Measurements from ENCODE around the gene ADIPOR1.
"Not testable (repeated sequence)": the region's sequence is repeated elsewhere in the genome, so short reads cannot be mapped to it uniquely, and the experiment has no call there.

Gene ADIPOR1

GRCh38 chr1:202957733-202958543 is at the start of gene ADIPOR1:
Gene ADIPOR1, minus strand, starts transcription at chr1:202958312. Its CDS starts 7,242 bp downstream, at chr1:202951070.
- peak; percentile 97 for DNase-seq

- DNase-seq: peak; percentile 99
Measured at GRCh38 chr1:203006948-203007871, 49.1 kb upstream of the ADIPOR1 start, which contains the start of gene TMEM183A. Gene TMEM183A, plus strand, starts transcription at chr1:203007374. Its CDS starts 92 bp downstream, at chr1:203007466.

GRCh38 chr1:203005395-203006142 is 47.5 kb upstream of the ADIPOR1 start:
- DNase-seq: not testable (repeated sequence)

GRCh38 chr1:203002951-203003350 is 44.8 kb upstream of the ADIPOR1 start:
- DNase-seq: no peak

- no peak for DNase-seq
Measured at GRCh38 chr1:203001986-203002385, 43.9 kb upstream of the ADIPOR1 start.

- no peak for DNase-seq
Measured at GRCh38 chr1:203000217-203000944, 42.3 kb upstream of the ADIPOR1 start.

- DNase-seq: peak; percentile 67
Measured at GRCh38 chr1:202998836-202999750, 41.0 kb upstream of the ADIPOR1 start.

GRCh38 chr1:202994756-202995155 is 36.6 kb upstream of the ADIPOR1 start:
- no peak for DNase-seq

GRCh38 chr1:202991112-202991511 is 33.0 kb upstream of the ADIPOR1 start:
- no peak for DNase-seq

- no peak for DNase-seq
Measured at GRCh38 chr1:202989879-202990278, 31.8 kb upstream of the ADIPOR1 start.

- DNase-seq: no peak
Measured at GRCh38 chr1:202987922-202988583, 29.9 kb upstream of the ADIPOR1 start.

GRCh38 chr1:202987255-202987654 is 29.1 kb upstream of the ADIPOR1 start:
- DNase-seq: no peak

GRCh38 chr1:202986120-202986519 is 28.0 kb upstream of the ADIPOR1 start:
- not testable (repeated sequence) for DNase-seq

GRCh38 chr1:202982715-202983430 is 24.8 kb upstream of the ADIPOR1 start:
- DNase-seq: peak; percentile 23

- DNase-seq: no peak
Measured at GRCh38 chr1:202981939-202982338, 23.8 kb upstream of the ADIPOR1 start.

- no peak for DNase-seq
Measured at GRCh38 chr1:202979459-202979858, 21.3 kb upstream of the ADIPOR1 start.

GRCh38 chr1:202976633-202977032 is 18.5 kb upstream of the ADIPOR1 start:
- no peak for DNase-seq

- DNase-seq: no peak
Measured at GRCh38 chr1:202974856-202975255, 16.7 kb upstream of the ADIPOR1 start.

GRCh38 chr1:202972046-202972445 is 13.9 kb upstream of the ADIPOR1 start:
- no peak for DNase-seq

- peak; percentile 79 for DNase-seq
Measured at GRCh38 chr1:202968895-202969295, 10.8 kb upstream of the ADIPOR1 start.

All from NCI-H69 (cell line).